Left lung (tissue), 10 donors: ENCODE measurements around the gene UHRF1. TPM values are rescaled to one million over a fixed set of nuclear protein-coding genes. Genes with fewer than 3 reads are reported as not detected.

Source experiments
- ATAC-seq: fragments of 200-7000 bp; cut with Tn5 transposase; one replicate; pipeline ENCODE4 v1.9.1; 2020; ENCODE audit warnings: moderate library complexity
- DNase-seq, 4 donors: peaks; one replicate each; pipeline ENCODE4 v3.0.0-alpha.2; 2013 to 2020
- H3K27ac ChIP-seq, 2 donors: fragments of 200-600 bp; sonication (generic) in 1 of 2; one replicate each; pipeline versions ENCODE4 v1.5.0 to v1.8.0; 2020 to 2021
- H3K27me3 ChIP-seq, 2 donors: fragments of 200-600 bp; sonication (generic) in 1 of 2; one replicate each; pipeline versions ENCODE4 v1.5.0 to v1.8.0; 2020 to 2021
- H3K36me3 ChIP-seq, 2 donors: fragments of 200-600 bp; sonication (generic) in 1 of 2; one replicate each; pipeline versions ENCODE4 v1.5.0 to v1.8.0; 2020 to 2021
- H3K4me1 ChIP-seq, 2 donors: fragments of 200-600 bp; one replicate each; pipeline ENCODE4 v1.8.0; 2021
- H3K4me3 ChIP-seq, 2 donors: fragments of 200-600 bp; sonication (generic) in 1 of 2; one replicate each; pipeline versions ENCODE4 v1.5.0 to v1.8.0; 2020 to 2021; ENCODE audit warnings: mild to moderate bottlenecking in 1 of 2
- H3K9me3 ChIP-seq, 2 donors: fragments of 200-600 bp; sonication (generic) in 1 of 2; one replicate each; pipeline versions ENCODE4 v1.5.0 to v1.8.0; 2020 to 2021
- intact Hi-C, 2 donors: fragments of 100-400 bp; cut with DNase I; formaldehyde crosslinking; loops; one replicate each; pipeline versions ENCODE4 v1.11.2 to v1.14.2; 2022
- polyA plus RNA-seq, 6 donors: library from polyadenylated mRNA; unstranded; fragments of 120-200 nt; gene quantifications; one replicate each; pipeline ENCODE4 v1.2.1, GENCODE V29; 2013; ENCODE audit not compliant: insufficient read length in 6 of 6
- total RNA-seq, 2 donors: library from RNA; stranded (reverse); fragmentation: NEBNext Ultra II Directional; extraction: Animal tissue kit (Norgen Biotek cat#: 25700); gene quantifications; one replicate each; pipeline ENCODE4 v1.2.1, GENCODE V29; 2021
- TF ChIP-seq, protein P1 (sequence below), 2 donors: fragments of 200-600 bp; sonication (generic) in 1 of 2; IDR thresholded peaks; one replicate each; pipeline versions ENCODE4 v1.5.0 to v1.8.0; 2021; ENCODE audit warnings: antibody characterized with exemption in 2 of 2
- donor health status: DM: no; HTN: yes; CAD: no.
- donor health status: DM: no; HTN: no; CAD: no.

Gene UHRF1
- total and polyA plus RNA-seq, 8 donors, result 14.2 to 30.2 (median 21.7) TPM

DNA sequence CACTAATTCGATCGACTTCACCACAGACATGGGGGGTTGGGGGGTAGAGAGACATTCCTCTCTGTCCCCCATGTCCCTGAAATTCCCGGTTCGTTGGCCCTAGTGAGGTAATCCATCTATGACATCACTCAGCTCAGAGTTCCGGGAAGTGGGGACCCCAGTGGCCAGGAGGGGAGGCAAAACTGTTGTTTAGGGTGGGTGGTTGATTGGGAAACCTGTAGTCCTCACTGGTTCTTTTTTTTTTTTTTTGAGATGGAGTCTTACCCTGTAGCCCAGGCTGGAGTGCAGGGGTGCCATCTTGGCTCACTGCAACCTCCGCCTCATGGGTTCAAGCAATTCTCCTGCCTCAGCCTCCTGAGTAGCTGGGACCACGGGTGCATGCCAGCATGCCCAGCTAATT, 6.5 kb upstream of the UHRF1 start, which contains the start of gene ARRDC5:
Gene ARRDC5 (minus strand): TSS at position 101 of the 400 bp plus-strand sequence. CDS start 71 bp downstream, at position 30.
- Histone ChIP-seq H3K4me1 (peaks cover 0 to 11% of the 10 kb centered on the region in 2 donors), H3K4me3 (no peak within 1 kb of the TSS), H3K27me3 (no peaks in the 10 kb centered on the region), H3K36me3 (no peaks in the 10 kb centered on the region), H3K9me3 (no peaks in the 10 kb centered on the region), H3K27ac (peak within 1 kb of the TSS in 1 of 2 donors; percentile 70)
- ATAC-seq, result no peak
- TF ChIP-seq, protein P1, sequence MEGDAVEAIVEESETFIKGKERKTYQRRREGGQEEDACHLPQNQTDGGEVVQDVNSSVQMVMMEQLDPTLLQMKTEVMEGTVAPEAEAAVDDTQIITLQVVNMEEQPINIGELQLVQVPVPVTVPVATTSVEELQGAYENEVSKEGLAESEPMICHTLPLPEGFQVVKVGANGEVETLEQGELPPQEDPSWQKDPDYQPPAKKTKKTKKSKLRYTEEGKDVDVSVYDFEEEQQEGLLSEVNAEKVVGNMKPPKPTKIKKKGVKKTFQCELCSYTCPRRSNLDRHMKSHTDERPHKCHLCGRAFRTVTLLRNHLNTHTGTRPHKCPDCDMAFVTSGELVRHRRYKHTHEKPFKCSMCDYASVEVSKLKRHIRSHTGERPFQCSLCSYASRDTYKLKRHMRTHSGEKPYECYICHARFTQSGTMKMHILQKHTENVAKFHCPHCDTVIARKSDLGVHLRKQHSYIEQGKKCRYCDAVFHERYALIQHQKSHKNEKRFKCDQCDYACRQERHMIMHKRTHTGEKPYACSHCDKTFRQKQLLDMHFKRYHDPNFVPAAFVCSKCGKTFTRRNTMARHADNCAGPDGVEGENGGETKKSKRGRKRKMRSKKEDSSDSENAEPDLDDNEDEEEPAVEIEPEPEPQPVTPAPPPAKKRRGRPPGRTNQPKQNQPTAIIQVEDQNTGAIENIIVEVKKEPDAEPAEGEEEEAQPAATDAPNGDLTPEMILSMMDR (IDR thresholded peaks at IDR 0.05), result no peak
- intact Hi-C loops, result no loop called here
- no peak for DNase-seq

DNA sequence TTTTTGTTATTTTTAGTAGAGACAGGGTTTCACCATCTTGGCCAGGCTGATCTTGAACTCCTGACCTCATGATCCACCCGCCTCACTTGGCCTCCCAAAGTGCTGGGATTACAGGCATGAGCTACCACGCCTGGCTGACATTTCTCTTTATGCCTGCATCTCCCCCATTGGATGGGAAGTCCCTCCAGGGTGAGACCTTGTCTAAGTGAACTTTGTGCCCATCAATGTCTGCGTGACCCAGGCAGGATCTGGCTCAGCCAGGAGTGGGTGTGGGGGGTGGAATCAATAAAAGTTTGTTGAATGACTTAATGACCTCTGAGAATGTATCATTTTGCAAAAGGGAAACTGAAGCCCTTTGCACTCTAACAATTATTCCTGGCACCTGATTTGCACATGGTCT, 4.8 kb upstream of the UHRF1 start:
- DNase-seq, result no peak
- no peaks in the 10 kb centered on the region for H3K36me3 ChIP-seq
- intact Hi-C loops, result no loop called here

DNA sequence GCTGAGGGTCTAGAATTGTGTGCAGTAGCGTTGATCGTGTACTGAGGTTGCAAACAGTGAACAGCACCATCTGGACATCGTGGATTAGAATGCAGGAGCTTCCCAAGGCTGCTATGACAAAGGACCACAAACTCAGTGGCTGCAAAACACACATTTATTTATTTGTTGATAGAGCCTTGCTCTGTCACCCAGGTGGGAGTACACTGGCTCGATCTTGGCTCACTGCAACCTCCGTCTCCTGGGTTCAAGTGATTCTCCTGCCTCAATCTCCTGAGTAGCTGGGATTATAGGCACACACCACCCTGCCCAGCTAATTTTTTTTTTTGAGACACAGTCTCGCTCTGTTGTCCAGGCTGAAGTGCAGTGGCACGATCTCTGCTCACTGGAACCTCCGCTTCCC, 2.3 kb upstream of the UHRF1 start:
- TF ChIP-seq, protein P1 (IDR thresholded peaks at IDR 0.05), result no peak
- Histone ChIP-seq H3K27me3 (peaks cover 0 to 15% of the 10 kb centered on the region in 2 donors), H3K27ac (no peak overlapping the region), H3K9me3 (no peaks in the 10 kb centered on the region), H3K36me3 (no peaks in the 10 kb centered on the region), H3K4me1 (peaks cover 12 to 30% of the 10 kb centered on the region in 2 donors), H3K4me3 (no peak overlapping the region)
- DNase-seq (no peak), ATAC-seq (no peak)
- intact Hi-C loops, result no loop called here

More for the DNA sequence above, 4.8 kb upstream of the UHRF1 start:
- TF ChIP-seq, protein P1 (IDR thresholded peaks at IDR 0.05), result no peak
- Histone ChIP-seq H3K27me3 (peaks cover 0 to 12% of the 10 kb centered on the region in 2 donors), H3K4me3 (no peak overlapping the region), H3K27ac (no peak overlapping the region), H3K4me1 (peaks cover 3 to 20% of the 10 kb centered on the region in 2 donors), H3K9me3 (no peaks in the 10 kb centered on the region)
- ATAC-seq, result no peak

DNA sequence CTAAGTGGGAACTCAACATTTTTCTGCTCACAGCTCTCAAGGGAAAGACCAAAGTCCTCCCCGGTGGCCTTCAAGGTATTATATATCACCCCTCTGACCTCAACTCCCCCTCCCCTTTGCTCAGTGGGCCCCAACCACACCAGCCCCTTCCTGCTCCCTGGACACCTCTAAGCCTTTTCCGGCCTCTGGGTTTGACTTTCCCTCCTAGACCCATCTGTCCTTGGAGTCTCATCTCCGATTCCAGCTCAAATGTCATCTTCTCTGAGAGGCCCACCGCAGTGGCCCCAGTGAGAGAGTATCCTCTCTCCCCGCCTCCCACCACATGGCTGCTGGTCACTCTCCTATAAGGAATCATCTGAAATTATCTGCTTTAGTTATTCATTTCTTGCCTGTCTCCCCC, 941 bp upstream of the UHRF1 start:
- Histone ChIP-seq H3K4me3 (no peak overlapping the region), H3K4me1 (peaks cover 12 to 41% of the 10 kb centered on the region in 2 donors), H3K27me3 (peaks cover 0 to 15% of the 10 kb centered on the region in 2 donors), H3K27ac (no peak overlapping the region), H3K36me3 (no peaks in the 10 kb centered on the region), H3K9me3 (no peaks in the 10 kb centered on the region)
- DNase-seq, result no peak
- TF ChIP-seq, protein P1 (IDR thresholded peaks at IDR 0.05), result no peak
- no peak for ATAC-seq
- intact Hi-C loops, result no loop called here

DNA sequence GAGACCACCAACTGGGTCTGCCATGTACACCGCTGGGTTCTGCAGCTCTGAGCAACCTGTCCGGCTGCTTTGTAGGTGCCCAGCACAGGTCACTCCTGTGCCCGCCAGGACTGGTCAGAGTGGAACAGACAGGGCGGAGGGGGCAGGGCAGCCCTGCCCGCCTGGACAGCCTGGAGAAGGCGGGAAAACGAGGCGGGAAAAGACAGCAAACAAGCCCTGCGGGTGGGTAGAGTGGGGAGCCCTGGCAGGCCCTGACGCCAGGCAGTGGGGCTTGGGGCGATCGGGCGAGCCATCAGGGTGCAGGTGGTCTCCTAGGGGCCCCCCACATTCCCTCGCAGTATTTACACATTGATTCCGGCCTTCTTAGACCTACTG, 533 bp upstream of the UHRF1 start:
- no peak for ATAC-seq
- intact Hi-C loops, result no loop called here
- H3K27me3 ChIP-seq, result peaks cover 0 to 15% of the 10 kb centered on the region in 2 donors
- no peaks in the 10 kb centered on the region for H3K9me3 ChIP-seq
- DNase-seq, result no peak
- no peaks in the 10 kb centered on the region for H3K36me3 ChIP-seq
- TF ChIP-seq, protein P1 (IDR thresholded peaks at IDR 0.05), result no peak
- peaks cover 12 to 42% of the 10 kb centered on the region in 2 donors for H3K4me1 ChIP-seq
- H3K4me3 ChIP-seq, result no peak overlapping the region
- no peak overlapping the region for H3K27ac ChIP-seq
